IPS DF 4.7 (cell line): Measurements from ENCODE around the gene FARS2.
"Not testable (repeated sequence)": the region's sequence is repeated elsewhere in the genome, so short reads cannot be mapped to it uniquely, and the experiment has no call there.

Experiments
- DNase-seq: peaks from one replicate; pipeline ENCODE4 v3.0.0-alpha.2; 2013; ENCODE audit warnings: low spot score; ENCODE audit errors: extremely low read depth

The FARS2 gene

DNA sequence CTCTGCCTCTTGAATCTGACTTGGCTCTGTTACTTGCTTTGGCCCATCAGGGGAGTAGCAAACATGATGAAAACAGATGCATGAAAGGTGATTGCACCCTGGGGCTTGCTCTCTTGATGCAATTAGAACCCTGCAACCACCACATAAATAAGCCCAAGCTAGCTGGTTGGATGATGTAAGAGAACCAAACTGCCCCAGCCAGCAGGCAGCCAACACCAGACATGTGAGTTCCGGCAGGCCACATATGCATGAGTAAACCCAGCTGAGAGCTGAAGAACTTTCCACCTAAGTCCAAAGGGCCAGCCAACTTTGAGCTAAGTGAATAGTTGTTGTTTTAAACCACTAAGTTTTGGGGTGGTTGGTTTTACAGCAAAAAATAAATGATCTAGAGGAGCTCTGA, 268.4 kb downstream of the FARS2 start:
- DNase-seq: no peak

DNA sequence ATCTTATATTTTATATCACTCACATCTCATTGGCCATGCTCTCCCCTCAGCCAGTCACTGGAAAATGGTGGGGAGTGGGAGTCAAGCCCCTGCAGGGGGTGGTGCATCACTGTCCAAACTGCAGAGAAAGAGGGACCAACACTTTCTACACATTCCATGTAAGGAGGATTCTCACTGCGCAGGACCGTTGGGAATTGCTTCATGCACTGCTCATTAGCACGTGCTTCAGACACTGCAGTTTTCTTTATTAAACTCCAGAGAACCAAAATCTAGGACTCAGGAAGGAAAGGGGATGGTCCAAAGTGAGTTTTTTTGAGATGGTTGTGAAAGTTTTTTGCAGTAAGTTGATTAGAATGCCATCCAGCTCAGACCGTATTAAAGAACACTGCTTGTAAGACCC, 269.8 kb downstream of the FARS2 start:
- DNase-seq: no peak

DNA sequence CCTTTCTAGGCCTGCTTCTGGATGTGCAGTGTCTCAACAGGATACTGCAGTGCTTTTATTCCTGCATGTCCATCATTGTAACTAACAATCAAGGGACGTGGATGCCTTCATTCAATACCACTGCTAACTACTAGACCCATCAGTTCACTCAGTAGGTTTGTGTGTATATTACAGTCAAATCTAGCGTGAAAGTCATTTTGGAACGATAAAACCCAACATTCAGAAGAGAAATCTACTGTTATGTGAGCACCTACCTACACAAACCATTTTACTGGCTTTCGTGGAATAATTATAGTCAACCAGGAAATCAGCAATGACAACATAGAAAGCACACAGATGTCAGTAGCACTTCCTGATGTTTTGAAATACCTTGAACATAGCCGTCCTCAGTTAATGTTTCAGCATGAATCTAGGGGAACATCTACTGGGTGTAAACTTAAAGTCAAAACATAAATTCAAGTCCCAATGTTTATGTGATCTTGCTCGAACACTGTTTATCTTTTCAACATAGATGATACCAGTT, 270.6 kb downstream of the FARS2 start:
- DNase-seq: no peak

DNA sequence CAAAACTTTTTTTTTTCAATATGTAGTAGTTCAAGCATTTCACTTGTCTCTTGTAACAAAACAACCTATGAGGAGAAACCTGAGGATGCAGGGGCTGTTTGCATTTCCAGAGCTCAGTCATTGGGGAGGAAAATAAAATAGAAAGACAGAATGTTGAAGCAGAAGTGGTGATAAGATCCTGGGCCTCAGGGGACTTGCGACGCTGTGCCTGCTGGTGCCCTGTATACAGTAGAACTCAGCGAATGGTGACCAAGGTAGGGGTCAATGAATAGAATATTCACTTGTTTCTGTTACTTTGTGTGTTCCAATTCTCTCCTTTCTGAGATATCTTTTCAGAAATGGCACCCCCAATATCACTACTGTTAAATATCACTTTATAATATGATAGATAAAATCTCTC, 271.6 kb downstream of the FARS2 start:
- no peak for DNase-seq

DNA sequence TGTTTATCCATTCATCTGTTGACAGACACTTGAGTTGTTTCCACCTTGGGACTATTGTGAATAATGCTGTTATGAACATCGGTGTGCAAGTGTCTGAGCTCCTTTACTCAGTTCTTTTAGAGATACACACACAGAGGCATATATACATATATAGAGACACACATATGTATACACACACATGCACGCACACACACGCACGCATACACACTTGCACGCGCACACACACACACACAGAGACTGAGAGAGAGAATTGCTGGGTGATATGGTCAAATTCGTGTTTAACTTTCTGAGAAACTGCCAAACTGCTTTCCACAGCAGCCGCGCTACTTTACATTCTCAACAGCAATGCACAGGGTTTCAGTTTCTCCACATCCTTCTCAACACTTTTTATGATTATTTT, 273.3 kb downstream of the FARS2 start:
- no peak for DNase-seq

DNA sequence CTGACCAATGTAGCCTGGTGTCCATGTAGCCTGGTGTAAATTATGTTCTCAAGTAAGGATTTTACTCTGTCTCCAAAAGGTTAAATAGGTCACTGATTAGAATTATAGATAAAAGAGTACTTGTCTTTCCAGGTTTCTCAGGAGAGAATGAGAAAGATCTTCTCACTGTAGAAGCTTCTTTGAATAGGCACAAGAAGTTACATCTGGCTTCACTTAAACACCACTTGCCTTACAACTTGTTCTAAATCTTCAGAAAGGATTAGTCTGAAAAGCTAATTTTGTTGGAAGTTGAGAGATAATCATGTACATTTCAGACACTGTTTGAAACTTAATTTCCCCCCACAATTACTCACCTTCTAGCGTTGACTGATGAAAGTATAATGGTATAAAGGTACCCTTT, 275.3 kb downstream of the FARS2 start:
- no peak for DNase-seq

DNA sequence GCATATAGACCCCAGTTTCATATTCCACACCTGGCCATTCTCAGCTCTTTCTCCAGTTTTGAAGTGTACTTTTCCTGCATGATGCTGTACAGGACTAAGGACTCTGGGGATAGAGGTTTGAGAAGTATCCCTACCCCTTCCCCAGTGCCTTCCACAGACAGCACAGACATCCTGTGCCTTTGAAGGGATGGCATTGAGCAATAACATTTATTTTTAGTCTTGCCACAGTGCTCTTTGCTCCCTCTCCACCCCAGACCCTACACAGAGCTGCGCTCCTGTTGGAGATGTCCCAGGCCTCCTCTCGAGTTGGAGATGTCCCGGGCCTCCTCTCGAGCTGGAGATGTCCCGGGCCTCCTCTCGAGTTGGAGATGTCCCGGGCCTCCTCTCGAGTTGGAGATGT, 275.8 kb downstream of the FARS2 start:
- DNase-seq: no peak

DNA sequence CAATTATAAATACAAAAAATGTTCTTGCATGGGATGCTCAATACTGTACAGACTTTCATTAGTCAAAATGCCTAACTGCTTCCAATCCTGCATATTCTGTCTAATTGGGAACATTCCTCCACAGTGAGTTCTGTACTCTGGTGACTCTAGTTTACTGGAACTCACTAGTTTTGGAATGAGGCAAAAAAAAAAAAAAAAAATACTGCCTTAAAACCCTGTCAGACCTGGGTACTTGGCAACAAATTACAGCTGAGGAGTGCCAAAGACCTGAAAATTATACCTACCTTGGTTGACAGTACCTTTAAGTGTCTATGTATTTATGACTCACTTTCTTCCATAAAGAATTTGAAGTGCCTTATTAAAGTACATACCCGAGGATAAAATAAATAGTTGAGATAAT, 276.7 kb downstream of the FARS2 start:
- DNase-seq: no peak

DNA sequence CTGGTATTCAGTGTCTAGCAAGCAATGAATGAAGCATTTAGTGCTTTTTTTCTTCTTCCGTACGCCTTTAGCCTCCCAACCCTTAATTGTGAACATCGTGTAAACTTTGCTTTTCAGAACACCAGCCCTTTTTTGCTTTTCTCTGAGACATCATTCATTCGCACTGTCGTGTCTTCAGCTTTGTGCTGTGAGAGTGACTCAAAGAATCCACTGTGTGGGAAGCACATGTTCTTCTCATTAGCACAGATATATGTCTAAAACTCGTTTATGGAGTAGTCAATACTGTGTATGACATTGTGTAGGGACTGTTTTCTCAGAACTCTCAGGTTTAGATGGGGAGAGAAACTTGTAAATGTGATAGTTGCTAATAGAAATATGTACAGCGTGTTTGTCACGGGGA, 279.1 kb downstream of the FARS2 start:
- DNase-seq: no peak

DNA sequence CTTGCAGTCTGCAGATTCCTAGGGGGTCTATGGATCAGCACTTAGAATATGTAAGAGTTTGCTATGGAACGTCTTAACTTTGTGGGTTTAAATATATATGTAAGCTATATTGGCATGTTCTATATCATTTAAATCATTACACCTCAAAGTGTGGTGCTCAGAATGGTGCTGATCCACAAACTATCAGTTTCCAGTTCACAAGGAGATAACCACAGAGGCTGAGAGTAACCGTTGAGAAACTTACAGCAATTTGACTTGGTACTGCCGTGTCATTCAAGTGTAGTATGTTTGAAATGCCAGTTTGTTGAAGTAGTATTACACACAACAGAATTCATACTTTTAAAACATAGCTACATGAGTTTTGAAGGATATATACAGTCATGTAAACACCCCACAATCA, 279.7 kb downstream of the FARS2 start:
- DNase-seq: no peak

DNA sequence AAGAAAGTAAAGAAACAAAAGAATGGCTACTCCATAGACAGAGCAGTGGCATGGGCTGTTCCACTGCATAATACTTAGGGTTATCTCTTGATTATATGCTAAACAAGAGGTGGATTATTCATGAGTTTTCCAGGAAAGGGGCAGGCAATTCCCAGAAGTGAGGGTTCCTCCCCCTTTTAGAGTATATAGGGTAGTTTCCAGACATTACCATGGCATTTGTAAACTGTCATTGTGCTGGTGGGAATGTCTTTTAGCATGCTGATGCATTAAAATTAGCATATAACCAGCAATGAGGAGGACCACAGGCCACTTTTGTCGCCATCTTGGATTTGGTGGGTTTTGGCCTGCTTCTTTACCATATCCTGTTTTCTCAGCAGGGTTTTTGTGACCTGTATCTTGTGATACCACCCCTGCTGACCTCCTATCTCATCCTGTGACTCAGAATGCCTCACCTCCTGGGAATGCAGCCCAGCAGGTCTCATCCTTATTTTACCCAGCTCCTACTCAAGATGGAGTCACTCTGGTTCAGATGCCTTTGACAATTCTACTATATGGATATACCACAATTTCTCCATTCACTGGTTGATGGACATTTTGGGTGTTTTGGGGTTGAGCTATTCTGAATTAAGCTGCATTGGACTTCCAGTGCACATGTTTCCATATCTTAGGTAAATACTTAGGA, 280.6 kb downstream of the FARS2 start:
- peak; percentile 72 for DNase-seq

DNA sequence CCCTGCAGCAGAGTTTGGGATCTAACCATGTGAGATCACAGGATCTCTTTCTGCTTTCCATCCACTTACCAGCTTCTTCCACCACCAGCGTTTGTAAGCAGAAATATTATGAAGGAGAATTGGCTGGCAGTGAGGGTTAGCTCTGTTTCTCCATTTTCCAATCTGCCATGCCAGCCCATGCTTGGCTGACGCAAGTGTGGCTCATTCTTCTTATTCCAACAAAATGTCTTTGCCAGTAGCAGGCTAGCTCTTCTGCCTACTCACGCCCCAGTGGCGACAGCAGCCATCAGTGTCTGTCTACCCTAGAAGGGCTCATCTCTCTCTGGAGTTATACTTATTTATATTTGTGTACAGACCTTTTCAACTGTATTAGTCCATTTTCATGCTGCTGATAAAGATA, 286.2 kb downstream of the FARS2 start:
- no peak for DNase-seq

DNA sequence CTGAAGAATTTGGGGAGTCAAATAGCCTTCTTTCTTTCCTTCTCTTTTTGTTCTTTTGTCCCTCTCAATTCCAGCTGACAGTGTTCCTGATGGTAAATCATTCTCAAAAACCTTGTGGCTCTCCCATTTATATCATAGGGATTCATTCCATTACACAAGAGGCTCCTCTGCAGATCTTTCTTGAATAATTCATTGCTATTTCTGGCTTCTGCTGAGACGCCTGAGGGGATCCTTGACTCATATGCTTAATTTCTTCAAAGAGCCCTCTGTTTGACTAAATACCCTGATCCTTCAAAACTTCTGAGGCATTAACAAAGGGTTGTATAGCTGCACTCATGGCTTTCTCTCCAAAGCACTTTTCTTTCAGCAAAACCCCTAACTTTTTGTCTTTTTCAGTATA, 289.3 kb downstream of the FARS2 start:
- no peak for DNase-seq

DNA sequence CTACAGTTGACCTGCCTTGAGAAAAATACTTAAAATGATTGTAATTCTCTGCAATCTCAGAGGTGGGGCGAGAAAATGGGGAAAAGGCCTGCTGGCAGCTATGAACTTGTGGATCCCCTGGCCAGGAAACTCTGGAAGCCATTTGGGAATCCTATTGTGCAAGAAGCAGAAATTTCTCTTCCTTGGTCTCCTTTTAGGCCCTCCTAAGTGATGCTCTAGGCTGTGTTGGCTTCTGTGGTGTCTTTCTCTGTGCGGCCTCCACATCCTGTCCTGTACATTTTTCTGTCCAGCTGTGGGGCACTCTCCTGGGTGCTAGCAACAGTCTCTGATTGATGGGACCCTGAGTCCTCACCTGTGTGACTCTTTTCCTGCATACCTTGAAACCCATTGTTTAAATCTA, 290.9 kb downstream of the FARS2 start:
- DNase-seq: no peak

DNA sequence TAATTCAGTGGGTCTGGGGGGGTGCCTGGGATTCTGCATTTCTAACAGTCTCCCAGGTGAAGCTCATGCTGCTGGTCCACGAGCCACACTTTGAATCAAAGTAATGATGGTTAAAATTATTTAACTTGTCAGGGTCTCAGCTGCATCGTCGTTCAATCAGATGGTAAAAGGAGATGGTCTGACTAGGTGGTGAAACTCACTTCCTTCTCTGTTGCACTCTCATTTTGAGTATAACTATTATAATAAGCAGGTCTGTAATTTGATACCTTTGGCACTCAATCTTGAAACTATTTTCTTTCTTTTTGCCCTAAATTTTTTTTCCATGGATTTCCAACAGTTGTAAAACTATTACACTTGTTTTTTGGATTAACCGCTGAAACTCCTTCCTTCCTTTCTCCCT, 292.5 kb downstream of the FARS2 start:
- no peak for DNase-seq

DNA sequence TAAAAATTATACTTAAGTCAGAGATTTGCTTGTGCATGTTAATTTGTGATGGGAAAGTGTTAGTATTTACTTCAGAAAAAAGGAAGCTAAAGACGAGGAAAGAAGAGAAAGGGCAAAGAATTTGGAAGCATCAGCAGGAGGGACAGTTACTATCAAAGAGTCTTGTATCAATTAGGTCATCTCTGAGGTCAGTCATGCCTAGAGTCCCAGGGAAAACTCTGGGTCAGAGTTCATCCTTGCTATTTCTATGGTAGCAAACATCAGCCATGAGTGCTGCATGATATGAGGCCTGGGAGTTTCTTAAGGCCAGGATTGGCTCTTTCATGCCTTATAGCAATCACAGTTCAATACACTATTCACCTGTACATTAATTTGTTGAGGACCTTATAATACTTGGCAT, 292.9 kb downstream of the FARS2 start:
- DNase-seq: no peak

DNA sequence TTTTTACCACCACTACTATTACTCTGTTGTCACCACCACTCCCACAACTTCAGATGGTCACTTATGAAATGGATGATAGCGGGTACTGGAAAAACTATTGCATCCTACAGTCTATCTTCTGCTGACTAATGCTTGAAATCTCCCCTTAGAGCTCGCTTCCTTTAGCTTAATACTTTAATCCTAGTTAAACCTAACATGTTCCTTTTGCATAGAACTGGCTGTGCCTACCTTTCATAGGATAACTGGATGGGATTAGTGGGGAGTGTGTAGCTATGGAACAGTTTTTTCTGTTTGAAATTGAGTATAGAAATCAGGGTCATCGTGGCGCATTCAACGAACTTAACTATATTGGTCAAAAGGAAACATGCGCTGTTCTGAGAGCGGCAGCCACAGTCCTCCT, 294.7 kb downstream of the FARS2 start:
- no peak for DNase-seq

DNA sequence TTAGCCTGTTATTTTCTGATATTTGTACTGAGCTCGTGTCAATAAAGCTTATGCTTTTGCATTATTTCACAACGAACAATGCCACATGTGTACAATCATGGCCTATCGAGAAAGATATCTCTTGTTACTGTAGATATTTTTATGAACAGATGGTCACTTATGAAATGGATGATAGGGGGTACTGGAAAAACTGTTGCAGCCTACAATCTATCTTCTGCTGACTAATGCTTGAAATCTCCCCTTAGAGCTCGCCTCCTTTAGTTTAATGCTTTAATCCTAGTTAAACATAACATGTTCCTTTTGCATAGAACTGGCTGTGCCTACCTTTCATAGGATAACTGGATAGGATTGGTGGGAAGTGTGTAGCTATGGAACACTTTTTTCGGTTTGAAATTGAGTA, 296.2 kb downstream of the FARS2 start:
- DNase-seq: no peak

DNA sequence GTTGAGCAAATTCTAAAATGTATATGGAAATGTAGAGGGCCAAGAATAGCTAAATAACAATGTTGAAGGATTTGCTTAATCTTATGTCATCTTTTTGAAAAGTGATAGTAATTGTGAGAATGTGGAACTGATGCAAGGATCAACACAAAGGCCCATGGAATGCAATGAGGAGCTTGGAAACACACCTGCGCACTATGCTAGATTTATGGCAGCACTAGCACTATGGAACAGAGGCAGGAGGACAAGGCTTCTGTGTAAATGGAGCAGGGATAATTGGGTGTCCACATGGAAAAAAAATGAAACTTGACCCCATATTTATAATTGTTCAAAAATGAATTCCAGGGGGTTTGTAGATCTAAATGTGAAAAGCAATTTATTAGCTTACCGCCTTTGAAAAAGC, 298.3 kb downstream of the FARS2 start:
- DNase-seq: no peak

DNA sequence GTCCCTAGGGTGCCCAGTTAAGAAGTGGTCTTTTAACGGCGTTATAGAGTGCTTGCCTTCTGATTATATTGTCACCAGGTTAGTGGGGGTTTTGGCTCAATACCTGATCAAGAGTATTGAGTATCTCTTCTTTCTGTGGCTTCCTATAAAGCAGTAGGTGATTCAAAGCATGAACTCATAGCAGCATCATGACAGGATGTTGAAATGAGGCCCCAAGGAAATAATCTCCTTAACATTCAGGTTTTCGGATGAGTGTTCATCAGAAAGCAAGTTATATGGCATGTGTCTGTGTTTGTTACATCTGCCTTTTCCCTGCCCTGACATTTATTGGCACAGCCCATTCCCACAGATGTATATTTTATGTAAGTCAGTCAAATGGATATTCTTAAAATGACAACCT, 301.0 kb downstream of the FARS2 start:
- no peak for DNase-seq

DNA sequence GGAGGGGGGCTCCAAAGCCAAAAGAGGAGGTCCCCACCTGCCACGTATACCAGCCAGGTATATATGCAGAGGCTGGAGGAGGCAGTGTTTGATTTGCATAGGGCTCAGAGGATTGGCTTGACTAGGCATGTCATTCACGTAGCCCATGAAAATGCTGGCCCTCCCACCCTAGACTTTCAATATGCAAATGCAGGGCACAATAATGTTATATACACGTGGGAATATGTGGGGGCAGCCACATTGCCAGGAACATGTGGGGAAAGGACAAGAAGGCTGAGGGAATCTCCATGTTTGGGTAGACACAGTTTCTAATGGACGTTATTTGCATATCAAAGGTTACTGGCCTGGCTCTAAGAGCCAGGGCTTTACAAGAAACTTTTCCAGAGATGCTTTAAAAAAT, 301.8 kb downstream of the FARS2 start:
- no peak for DNase-seq

DNA sequence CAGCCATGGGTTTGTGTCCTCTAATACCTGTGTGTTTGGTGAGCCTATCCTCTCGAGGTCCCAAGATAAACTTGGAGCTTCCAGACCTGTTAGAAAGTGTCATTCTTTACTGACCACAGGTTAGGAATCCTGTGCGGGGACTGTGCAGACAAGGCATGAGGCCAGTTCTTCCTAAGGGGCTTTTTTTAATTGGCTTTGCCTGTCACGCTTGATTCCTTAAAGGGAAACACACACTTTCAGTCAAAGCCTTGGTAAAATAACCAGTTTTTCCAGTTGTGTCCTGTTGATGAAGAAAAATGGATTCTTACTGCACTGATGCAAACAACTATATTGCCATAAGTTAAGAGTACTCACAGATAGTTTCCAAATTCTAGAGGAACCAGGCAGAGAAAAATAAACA, 303.4 kb downstream of the FARS2 start:
- DNase-seq: not testable (repeated sequence)

DNA sequence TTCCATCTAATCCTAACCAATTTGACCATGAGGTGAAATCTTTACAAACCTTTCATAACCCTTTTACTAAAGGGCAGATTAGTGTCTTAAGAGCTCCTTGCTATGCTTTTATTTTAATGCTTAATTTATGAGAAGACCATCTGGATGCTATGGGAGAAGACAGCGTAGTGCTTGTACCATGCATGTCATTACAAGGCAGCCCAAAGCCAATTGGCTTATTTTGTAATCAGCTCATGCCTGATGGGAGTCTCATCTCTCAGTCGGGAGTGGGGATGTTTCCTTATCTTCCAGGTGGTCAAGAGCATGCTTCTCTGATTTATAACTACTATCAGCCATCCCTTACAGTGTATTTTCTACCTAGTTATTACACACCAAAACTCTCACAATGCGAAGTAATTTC, 304.7 kb downstream of the FARS2 start:
- no peak for DNase-seq

DNA sequence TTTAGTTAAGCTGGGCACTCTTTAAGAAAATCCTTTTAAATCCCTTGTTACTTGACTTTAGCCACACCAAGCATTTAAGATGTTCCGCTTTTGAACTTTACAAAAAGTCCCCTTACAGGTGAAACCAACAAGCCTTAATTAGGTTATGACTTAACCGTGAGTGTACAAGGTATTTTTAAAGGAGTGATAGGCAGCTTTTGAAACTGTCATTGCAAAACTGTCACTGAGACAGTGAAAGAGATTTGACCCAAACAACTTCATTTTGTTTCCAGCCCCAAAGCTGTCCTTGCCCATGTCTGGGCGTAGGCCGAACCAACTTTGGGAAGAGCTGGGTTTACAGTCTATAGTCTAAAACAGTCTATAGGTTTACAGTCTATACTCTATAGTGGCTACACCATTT, 305.4 kb downstream of the FARS2 start:
- no peak for DNase-seq
